IPS-18a (cell line): Measurements from ENCODE around the gene CAMK2N2.

ENCODE experiments used
- H3K27ac ChIP-seq: one replicate; pipeline ENCODE4 v1.5.1; 2013; ENCODE audit warnings: low read length
- H3K27me3 ChIP-seq: one replicate; pipeline ENCODE4 v1.6.1; 2013; ENCODE audit warnings: mild to moderate bottlenecking, low read length; ENCODE audit not compliant: control insufficient read depth, insufficient read depth
- H3K36me3 ChIP-seq: one replicate; pipeline ENCODE4 v1.6.1; 2013; ENCODE audit warnings: low read depth, low read length; ENCODE audit not compliant: control insufficient read depth
- H3K4me1 ChIP-seq: one replicate; pipeline ENCODE4 v1.6.1; 2013; ENCODE audit warnings: low read depth, low read length; ENCODE audit not compliant: control insufficient read depth
- H3K4me3 ChIP-seq: one replicate; pipeline ENCODE4 v1.5.1; 2013; ENCODE audit warnings: low read length
- H3K9ac ChIP-seq: one replicate; pipeline ENCODE4 v1.6.1; 2013; ENCODE audit warnings: mild to moderate bottlenecking, low read length, moderate library complexity
- H3K9me3 ChIP-seq: one replicate; pipeline ENCODE4 v1.6.1; 2013; ENCODE audit warnings: low read depth, low read length; ENCODE audit not compliant: control insufficient read depth

The CAMK2N2 gene

DNA sequence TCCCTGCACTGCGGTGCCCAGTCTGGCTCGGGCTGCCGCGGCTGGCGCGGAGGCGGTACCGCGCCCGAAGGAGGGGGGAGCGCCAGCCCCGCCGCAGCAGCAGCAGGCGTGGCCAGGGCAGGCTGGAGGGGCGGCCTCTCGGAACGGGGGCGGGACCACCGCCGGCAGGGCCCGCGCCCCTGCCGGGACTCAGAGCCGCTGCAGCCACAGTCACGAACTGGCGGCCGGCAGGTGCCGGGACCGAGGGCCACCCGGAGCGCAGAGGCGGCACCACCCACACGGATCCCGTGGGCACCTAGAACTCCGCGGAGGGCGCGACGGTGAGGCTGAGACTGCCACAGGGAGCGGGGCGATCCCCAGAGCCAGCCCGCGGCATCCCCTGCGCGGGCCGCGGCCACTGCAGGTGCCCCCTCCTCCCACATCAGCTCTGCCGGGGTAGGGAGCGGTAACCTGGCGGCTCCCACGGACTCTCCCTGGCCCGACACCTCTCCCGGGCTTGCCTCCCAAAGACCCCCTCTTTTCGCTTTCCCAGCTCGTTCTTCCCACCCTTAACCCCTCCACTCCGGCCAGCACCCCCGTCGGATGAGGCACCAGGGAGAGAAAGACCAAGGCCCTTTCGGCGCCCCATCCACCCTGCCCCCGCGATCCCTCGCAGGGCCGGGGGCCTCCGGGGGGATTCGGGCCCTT, 31.8 kb downstream of the CAMK2N2 start, which contains the start of gene VWA5B2:
Gene VWA5B2, plus strand, starts transcription at position 192 of the 687 bp plus-strand sequence. CDS start 944 bp downstream, outside the sequence.
- no peak within 1 kb of the TSS for H3K9ac ChIP-seq
- peaks cover 72% of the 10 kb centered on the region for H3K27me3 ChIP-seq
- no peaks in the 10 kb centered on the region for H3K36me3 ChIP-seq
- H3K9me3 ChIP-seq = no peaks in the 10 kb centered on the region
- H3K4me1 ChIP-seq = no peaks in the 10 kb centered on the region
- H3K27ac ChIP-seq = no peak within 1 kb of the TSS
- H3K4me3 ChIP-seq = peak within 1 kb of the TSS; percentile 55

DNA sequence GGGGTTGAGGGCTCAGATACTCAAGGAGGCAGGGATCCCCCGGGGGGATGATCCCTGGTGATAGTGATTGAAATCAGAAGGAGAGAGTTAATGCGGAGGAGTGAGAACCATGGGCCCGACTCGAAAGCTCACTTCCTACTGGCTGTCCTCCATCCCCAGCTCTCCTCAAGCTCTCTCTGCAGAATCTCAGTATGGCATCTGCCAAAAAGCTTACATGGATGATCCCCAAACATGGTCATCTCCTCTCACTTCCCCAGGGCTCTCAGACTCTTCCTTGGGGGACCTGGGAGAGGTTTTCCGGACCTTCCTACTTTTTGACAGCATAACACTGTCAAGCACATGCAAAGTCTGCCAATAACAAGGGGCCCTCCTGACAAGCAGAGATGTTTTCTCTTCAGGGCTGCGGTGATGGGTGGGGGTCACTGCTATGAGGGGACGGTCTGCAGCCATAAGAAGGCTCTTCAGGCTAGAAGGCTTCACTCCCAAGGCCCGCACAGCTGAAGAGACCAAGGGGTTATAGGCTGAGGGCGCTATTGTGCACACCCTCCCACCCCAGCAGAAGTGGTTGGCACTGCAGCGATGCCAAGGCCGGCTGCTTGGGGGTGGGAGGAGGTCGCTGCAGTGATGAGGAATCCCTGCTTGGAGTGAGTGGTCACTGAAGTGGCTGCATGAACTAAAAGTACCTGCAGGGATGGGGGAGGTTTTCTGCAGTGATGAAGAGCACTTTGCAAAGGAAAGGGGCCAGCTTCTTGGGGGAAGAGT, 32.8 kb downstream of the CAMK2N2 start:
- H3K27me3 ChIP-seq = peaks cover 70% of the 10 kb centered on the region
- H3K4me1 ChIP-seq = no peaks in the 10 kb centered on the region
- no peak overlapping the region for H3K9ac ChIP-seq
- peak overlapping the region; percentile 55 for H3K4me3 ChIP-seq
- no peak overlapping the region for H3K27ac ChIP-seq
- no peaks in the 10 kb centered on the region for H3K9me3 ChIP-seq
- H3K36me3 ChIP-seq = no peaks in the 10 kb centered on the region

DNA sequence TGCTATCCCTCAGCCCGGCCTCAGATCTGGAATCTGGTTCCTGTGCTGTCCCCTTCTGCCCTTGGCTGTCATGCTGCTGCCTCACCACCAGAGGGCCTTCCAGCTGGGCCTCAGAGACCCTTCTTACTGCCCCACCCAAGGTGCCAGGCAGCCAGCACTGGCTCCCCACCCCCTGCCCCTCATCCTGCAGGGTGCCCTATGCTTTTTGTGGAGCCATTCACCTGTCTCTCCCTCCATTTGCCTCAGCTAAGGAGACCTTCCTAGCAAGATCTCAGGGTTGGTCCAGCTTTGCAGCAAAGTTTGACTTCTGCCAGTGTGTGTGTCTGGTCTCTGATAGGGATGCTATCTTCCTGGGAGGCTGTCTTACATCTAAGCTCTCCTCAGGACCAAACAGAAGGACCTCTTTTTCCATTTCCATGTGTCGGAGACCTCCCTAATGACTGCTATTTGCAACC, 33.8 kb downstream of the CAMK2N2 start:
- Histone ChIP-seq H3K9ac (no peak overlapping the region), H3K36me3 (no peaks in the 10 kb centered on the region), H3K4me3 (no peak overlapping the region), H3K4me1 (no peaks in the 10 kb centered on the region), H3K27me3 (peaks cover 60% of the 10 kb centered on the region), H3K27ac (no peak overlapping the region), H3K9me3 (no peaks in the 10 kb centered on the region)

DNA sequence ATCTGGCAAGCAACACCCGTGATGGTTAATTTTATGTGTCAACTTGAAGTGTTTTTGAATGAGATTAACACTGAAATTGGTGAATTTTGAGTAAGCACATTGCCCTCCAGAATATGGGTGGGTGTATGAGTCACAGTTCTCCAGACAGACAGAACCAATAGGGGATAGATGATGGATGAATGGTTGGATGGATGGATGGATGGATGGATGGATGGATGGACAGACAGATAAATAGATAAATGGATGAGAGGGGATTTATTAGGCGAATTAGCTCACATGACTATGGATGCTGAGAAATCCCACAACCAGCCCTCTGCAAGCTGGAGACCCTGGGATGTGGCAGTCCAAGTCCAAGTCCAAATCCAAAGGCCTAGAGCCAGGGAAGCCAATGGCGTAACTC, 37.4 kb downstream of the CAMK2N2 start:
- Histone ChIP-seq H3K27ac (no peak overlapping the region), H3K9me3 (no peaks in the 10 kb centered on the region), H3K9ac (no peak overlapping the region), H3K4me3 (no peak overlapping the region), H3K4me1 (no peaks in the 10 kb centered on the region), H3K27me3 (peaks cover 24% of the 10 kb centered on the region), H3K36me3 (no peaks in the 10 kb centered on the region)

DNA sequence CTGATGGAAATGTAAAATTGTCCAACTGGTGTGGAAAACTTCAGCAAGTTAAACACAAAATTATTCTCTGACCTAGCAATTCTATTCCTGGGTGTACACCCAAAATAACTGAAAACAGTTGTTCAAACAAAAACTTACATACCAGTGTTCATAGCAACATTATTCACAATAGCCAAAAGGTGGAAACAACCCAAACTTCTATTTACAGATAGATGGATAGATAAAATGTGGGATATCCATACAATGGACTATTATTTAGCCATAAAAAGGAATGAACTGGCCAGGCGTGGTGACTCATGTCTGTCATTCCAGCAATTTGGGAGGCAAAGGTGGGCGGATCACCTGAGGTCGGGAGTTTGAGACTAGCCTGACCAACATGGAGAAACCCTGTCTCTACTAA, 38.8 kb downstream of the CAMK2N2 start:
- Histone ChIP-seq H3K4me3 (no peak overlapping the region), H3K36me3 (no peaks in the 10 kb centered on the region), H3K9ac (no peak overlapping the region), H3K27me3 (peaks cover 10% of the 10 kb centered on the region), H3K27ac (no peak overlapping the region), H3K4me1 (no peaks in the 10 kb centered on the region), H3K9me3 (no peaks in the 10 kb centered on the region)

DNA sequence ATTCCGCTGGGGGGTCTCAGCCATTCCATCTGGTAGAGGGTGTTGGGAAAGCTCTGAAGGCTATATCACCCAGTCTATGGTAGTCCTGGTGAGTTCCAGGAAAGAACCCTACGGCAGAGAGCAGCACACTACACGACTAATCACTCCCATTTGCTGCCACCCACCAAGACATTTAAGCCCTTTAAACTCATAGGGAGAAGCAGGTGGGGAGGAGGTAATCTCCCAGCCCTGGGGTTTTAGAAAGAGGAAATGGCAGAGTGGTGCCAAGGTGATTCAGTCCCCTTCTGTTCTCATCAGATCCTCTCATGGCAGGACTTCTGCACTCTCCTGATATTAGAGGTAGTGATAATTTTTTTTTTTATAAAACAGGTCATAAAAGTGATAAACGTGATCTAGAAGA, 42.5 kb downstream of the CAMK2N2 start:
- Histone ChIP-seq H3K27ac (no peak overlapping the region), H3K9me3 (no peaks in the 10 kb centered on the region), H3K36me3 (no peaks in the 10 kb centered on the region), H3K4me3 (no peak overlapping the region), H3K27me3 (no peaks in the 10 kb centered on the region), H3K4me1 (no peaks in the 10 kb centered on the region), H3K9ac (no peak overlapping the region)

DNA sequence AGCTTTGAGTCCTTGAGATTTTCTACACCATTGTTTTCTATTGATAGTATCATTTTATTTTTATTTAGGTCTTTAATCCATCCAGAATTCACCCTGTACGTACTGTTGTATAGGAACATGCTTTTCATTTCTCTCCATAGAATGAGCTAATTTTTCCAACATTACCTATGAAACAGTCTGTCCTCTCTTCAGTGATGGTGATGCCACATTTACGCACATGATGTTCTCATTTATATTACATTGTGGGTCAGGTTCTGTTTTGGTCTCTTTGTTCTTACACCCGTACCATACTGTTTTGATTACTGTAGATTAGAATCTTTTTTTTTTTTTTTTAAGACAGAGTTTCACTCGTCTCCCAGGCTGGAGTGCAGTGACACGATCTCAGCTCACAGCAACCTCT, 49.6 kb downstream of the CAMK2N2 start:
- no peak overlapping the region for H3K4me3 ChIP-seq
- H3K4me1 ChIP-seq = no peaks in the 10 kb centered on the region
- no peaks in the 10 kb centered on the region for H3K36me3 ChIP-seq
- no peaks in the 10 kb centered on the region for H3K27me3 ChIP-seq
- no peak overlapping the region for H3K9ac ChIP-seq
- no peak overlapping the region for H3K27ac ChIP-seq
- H3K9me3 ChIP-seq = no peaks in the 10 kb centered on the region

DNA sequence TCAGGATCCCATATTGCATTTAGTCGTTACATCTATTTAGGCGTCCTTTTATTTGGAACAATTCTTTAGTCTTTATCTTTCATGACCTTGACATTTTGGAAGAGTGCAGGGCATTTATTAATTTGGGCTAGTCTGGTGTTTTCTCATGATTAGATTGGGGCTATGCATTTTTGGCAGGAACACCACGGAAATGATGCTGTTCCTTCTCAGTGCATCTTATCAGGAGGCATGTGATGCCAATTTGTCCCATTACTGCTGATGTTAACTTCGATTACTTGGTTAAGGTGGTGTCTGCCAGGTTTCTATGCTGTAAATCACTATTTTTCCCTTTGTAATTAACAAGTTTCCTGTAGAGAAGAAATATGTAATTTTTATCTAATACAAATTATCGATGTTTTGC, 50.1 kb downstream of the CAMK2N2 start:
- no peaks in the 10 kb centered on the region for H3K36me3 ChIP-seq
- no peak overlapping the region for H3K27ac ChIP-seq
- H3K4me3 ChIP-seq = no peak overlapping the region
- no peaks in the 10 kb centered on the region for H3K27me3 ChIP-seq
- H3K4me1 ChIP-seq = no peaks in the 10 kb centered on the region
- H3K9ac ChIP-seq = no peak overlapping the region
- H3K9me3 ChIP-seq = no peaks in the 10 kb centered on the region
